ENCODE results near the gene CCNE1. TPM values are rescaled to one million over a fixed set of nuclear protein-coding genes. Genes with fewer than 3 reads are reported as not detected.

The CCNE1 gene
- total RNA-seq, 3 donors from 2014 or later (not counting 1 experiment from before 2014, with no cell fraction given) = 2.6 to 6.7 (median 2.9) TPM

DNA sequence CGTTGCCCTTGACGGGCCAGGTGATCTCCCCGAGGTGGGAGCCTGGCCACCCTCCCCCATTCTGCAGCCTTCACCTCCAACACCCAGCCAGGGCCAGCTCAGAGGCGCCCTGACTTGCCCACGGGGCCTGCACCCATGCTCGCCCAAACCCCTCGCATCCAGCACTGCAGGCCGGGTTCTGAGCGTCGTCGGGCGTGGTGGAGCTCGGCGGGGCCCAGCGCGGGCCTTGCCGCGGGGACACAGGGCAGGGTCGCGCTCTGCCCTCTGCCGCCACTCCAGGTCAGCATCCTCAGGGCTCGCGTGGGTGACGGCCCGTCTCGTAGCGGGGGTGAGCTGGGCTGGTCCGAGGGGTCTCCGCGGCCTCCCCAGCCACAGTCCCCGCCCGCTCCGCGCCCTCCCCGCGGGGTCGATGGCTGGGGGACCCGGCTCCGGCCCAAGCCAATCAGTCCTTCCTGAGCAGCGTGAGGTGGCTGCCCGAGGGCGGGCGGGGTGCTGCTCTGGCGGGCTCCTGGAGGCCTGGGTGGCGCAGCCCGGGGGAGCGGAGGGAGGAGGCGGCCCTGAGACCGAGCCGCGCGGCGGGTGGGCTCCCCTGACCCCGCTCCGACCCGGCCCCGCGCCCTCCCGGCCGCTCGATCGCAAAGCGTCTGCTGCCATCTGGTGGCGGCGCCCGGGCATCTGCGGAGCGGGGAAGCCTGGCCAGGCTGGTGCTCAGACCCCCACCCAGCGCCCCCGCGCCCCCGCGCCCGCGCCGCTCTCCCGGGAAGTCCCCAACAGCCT lies 61.4 kb downstream of the CCNE1 start:
- Mint-ChIP-seq H3K27ac (no peak overlapping the region), H3K4me3 (peak overlapping the region; percentile 56), H3K4me1 (peaks cover 0 to 6% of the 10 kb centered on the region in 2 donors), H3K36me3 (no peaks in the 10 kb centered on the region), H3K27me3 (ENCODE audit: low read depth in 2 of 2) (peaks cover 30 to 44% of the 10 kb centered on the region in 2 donors), H3K9me3 (no peaks in the 10 kb centered on the region)
- Histone ChIP-seq H3K27ac (ENCODE audit: low read length) (no peak overlapping the region), H3K4me1 (ENCODE audit: control insufficient read depth, insufficient read depth, low read length) (peaks cover 18% of the 10 kb centered on the region), H3K4me3 (ENCODE audit: low read length) (no peak overlapping the region), H3K27me3 (ENCODE audit: control insufficient read depth, insufficient read depth, low read length) (peaks cover 7% of the 10 kb centered on the region), H3K9me3 (ENCODE audit: control insufficient read depth, insufficient read depth, low read length) (no peaks in the 10 kb centered on the region), H3K36me3 (ENCODE audit: control insufficient read depth, insufficient read depth, low read length) (no peaks in the 10 kb centered on the region)
- WGBS (ENCODE audit: insufficient coverage) = 1% methylated on average over 77 of the region's 77 CpGs
- DNase-seq (peak; percentile 59 to 81), ATAC-seq (peak; percentile 65 to 91 (median 86))
- TF ChIP-seq, protein P1, sequence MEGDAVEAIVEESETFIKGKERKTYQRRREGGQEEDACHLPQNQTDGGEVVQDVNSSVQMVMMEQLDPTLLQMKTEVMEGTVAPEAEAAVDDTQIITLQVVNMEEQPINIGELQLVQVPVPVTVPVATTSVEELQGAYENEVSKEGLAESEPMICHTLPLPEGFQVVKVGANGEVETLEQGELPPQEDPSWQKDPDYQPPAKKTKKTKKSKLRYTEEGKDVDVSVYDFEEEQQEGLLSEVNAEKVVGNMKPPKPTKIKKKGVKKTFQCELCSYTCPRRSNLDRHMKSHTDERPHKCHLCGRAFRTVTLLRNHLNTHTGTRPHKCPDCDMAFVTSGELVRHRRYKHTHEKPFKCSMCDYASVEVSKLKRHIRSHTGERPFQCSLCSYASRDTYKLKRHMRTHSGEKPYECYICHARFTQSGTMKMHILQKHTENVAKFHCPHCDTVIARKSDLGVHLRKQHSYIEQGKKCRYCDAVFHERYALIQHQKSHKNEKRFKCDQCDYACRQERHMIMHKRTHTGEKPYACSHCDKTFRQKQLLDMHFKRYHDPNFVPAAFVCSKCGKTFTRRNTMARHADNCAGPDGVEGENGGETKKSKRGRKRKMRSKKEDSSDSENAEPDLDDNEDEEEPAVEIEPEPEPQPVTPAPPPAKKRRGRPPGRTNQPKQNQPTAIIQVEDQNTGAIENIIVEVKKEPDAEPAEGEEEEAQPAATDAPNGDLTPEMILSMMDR (IDR thresholded peaks at IDR 0.05) = peak; percentile 87
- intact Hi-C loops (cut with micrococcal nuclease) = loop anchor here (1.0 to 10.0 kb wide), 3 partner anchors 113 to 258 kb away; no protein-coding TSS in a partner anchor

Other genes with a start within 250 kb of the CCNE1 start
- gene POP4, start 205.7 kb upstream of the CCNE1 start, total RNA-seq = 10 to 100 TPM; 46.4 to 60.1 (median 46.4) TPM
- gene PLEKHF1, start 146.5 kb upstream of the CCNE1 start, total RNA-seq = 10 to 100 TPM; 53.0 to 81.8 (median 53.8) TPM
- gene C19orf12, start 96.7 kb upstream of the CCNE1 start, total RNA-seq = 10 to 100 TPM; 33.1 to 52.6 (median 47.5) TPM
- gene URI1, start 130.2 kb downstream of the CCNE1 start, total RNA-seq = 10 to 100 TPM; 66.8 to 72.8 (median 68.4) TPM

Data from natural killer cell (primary cell).